Endothelial cell (in vitro differentiated cells): Measurements from ENCODE around the gene VAPA. TPM values are rescaled to one million over a fixed set of nuclear protein-coding genes. Genes with fewer than 3 reads are reported as not detected.

ENCODE experiments used
- DNase-seq: peaks from one replicate; pipeline ENCODE4 v3.0.0; 2021; ENCODE audit warnings: low spot score
- H3K27ac Mint-ChIP-seq: one replicate; pipeline ENCODE4 v1.8.0; 2021; ENCODE audit warnings: mixed read lengths, inconsistent platforms; ENCODE audit not compliant: unreplicated experiment
- H3K27me3 Mint-ChIP-seq: one replicate; pipeline ENCODE4 v1.8.0; 2021; ENCODE audit warnings: mild to moderate bottlenecking, moderate library complexity, mixed read lengths, inconsistent platforms; ENCODE audit not compliant: unreplicated experiment
- H3K36me3 Mint-ChIP-seq: one replicate; pipeline ENCODE4 v1.8.0; 2021; ENCODE audit warnings: mild to moderate bottlenecking, low read depth, mixed read lengths, inconsistent platforms; ENCODE audit not compliant: unreplicated experiment
- H3K4me1 Mint-ChIP-seq: one replicate; pipeline ENCODE4 v1.8.0; 2021; ENCODE audit warnings: mild to moderate bottlenecking, mixed read lengths, inconsistent platforms; ENCODE audit not compliant: unreplicated experiment
- H3K4me3 Mint-ChIP-seq: one replicate; pipeline ENCODE4 v1.8.0; 2021; ENCODE audit warnings: mild to moderate bottlenecking, mixed read lengths, inconsistent platforms; ENCODE audit not compliant: unreplicated experiment
- H3K9me3 Mint-ChIP-seq: one replicate; pipeline ENCODE4 v1.8.0; 2021; ENCODE audit warnings: mixed read lengths, inconsistent platforms; ENCODE audit not compliant: unreplicated experiment
- total RNA-seq: library from RNA; stranded (reverse); fragmentation: NEBNext Ultra II Directional; extraction: Animal tissue kit (Norgen Biotek cat#: 25700); gene quantifications from one replicate; pipeline ENCODE4 v1.2.1, GENCODE V29; 2021; ENCODE audit not compliant: unreplicated experiment
- TF ChIP-seq, protein P1 (sequence below): fragments of 200-600 bp; sonication (generic); IDR thresholded peaks from one replicate; pipeline ENCODE4 v1.5.0; 2021; ENCODE audit warnings: antibody characterized with exemption; ENCODE audit not compliant: unreplicated experiment

The VAPA gene
- total RNA-seq, 1 donor from 2014 or later = 180 TPM

- no peak overlapping the region for H3K4me3 Mint-ChIP-seq
- H3K27ac Mint-ChIP-seq = no peak overlapping the region
- H3K9me3 Mint-ChIP-seq = no peaks in the 10 kb centered on the region
- TF ChIP-seq, protein P1, sequence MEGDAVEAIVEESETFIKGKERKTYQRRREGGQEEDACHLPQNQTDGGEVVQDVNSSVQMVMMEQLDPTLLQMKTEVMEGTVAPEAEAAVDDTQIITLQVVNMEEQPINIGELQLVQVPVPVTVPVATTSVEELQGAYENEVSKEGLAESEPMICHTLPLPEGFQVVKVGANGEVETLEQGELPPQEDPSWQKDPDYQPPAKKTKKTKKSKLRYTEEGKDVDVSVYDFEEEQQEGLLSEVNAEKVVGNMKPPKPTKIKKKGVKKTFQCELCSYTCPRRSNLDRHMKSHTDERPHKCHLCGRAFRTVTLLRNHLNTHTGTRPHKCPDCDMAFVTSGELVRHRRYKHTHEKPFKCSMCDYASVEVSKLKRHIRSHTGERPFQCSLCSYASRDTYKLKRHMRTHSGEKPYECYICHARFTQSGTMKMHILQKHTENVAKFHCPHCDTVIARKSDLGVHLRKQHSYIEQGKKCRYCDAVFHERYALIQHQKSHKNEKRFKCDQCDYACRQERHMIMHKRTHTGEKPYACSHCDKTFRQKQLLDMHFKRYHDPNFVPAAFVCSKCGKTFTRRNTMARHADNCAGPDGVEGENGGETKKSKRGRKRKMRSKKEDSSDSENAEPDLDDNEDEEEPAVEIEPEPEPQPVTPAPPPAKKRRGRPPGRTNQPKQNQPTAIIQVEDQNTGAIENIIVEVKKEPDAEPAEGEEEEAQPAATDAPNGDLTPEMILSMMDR = no peak
- DNase-seq = no peak
- H3K4me1 Mint-ChIP-seq = peaks cover 7% of the 10 kb centered on the region
- H3K36me3 Mint-ChIP-seq = peaks cover 18% of the 10 kb centered on the region
- H3K27me3 Mint-ChIP-seq = peaks cover 4% of the 10 kb centered on the region
Observed at GRCh38 chr18:9934274-9934673, 20.5 kb downstream of the VAPA start.

DNA sequence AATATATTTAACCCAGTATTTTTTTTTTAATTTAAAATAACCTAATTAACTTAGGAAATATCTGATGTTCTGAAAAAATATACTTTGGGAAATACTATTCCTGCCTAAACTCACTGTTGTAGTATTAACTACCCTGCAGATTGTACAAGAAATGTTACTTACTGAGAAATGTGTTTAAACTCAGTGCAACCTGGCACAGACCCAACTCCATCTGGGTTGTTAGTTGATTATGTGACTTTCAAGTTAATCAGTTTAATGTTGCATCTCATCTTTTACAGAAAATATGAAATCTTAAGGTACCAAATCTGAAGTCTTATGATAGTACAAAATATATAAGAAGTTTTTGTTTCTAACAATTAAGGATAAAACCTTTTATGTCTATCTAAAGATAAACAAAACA lies 27.3 kb downstream of the VAPA start:
- H3K27ac Mint-ChIP-seq = no peak overlapping the region
- no peaks in the 10 kb centered on the region for H3K4me1 Mint-ChIP-seq
- no peak for DNase-seq
- peaks cover 2% of the 10 kb centered on the region for H3K27me3 Mint-ChIP-seq
- TF ChIP-seq, protein P1 = no peak
- no peaks in the 10 kb centered on the region for H3K9me3 Mint-ChIP-seq
- H3K36me3 Mint-ChIP-seq = peaks cover 23% of the 10 kb centered on the region
- no peak overlapping the region for H3K4me3 Mint-ChIP-seq

DNA sequence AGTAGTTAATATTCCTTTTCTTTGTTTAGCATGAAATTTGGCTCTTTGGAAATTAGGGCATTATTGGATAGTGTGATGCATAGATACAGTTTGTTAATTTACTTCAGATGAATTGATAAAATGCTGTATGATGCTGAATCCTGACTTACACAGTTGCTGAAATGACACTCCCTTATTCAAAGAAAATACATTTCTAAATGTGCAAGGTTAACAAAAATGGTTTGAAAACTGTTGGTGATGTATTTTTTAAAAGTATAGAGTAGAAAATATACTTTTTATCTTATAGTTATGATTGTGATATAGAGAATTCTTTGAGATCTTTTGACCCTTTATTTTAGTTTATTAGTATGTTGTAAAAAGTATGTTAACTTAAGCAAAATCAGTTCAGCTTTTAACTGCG lies 27.8 kb downstream of the VAPA start:
- peaks cover 20% of the 10 kb centered on the region for H3K36me3 Mint-ChIP-seq
- no peak overlapping the region for H3K27ac Mint-ChIP-seq
- H3K27me3 Mint-ChIP-seq = no peaks in the 10 kb centered on the region
- no peaks in the 10 kb centered on the region for H3K4me1 Mint-ChIP-seq
- no peaks in the 10 kb centered on the region for H3K9me3 Mint-ChIP-seq
- no peak for DNase-seq
- TF ChIP-seq, protein P1 = no peak
- H3K4me3 Mint-ChIP-seq = no peak overlapping the region

DNA sequence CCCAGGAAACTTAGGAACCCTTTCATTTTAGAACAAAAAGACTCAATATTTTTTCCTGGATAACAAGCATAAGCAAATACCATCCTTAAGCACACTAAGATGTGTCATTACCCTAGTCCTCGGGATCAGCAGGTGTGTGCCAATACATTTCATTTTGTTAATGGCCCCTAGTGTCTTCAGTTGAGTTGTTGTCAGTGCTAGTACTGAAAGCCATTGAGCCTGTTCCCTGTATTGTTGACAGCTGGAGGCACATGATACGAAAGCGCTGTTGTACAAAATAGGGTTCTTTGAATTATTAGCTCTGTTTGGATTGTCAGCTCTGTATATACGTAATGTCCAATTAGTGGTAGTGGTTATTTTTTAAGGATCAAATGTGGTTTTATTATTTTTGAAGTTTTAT lies 29.5 kb downstream of the VAPA start:
- Mint-ChIP-seq H3K4me1 (no peaks in the 10 kb centered on the region), H3K4me3 (no peak overlapping the region), H3K36me3 (peaks cover 12% of the 10 kb centered on the region), H3K9me3 (no peaks in the 10 kb centered on the region), H3K27me3 (no peaks in the 10 kb centered on the region), H3K27ac (no peak overlapping the region)
- DNase-seq = no peak
- TF ChIP-seq, protein P1 = no peak

GRCh38 chr18:9944805-9945204 lies 31.0 kb downstream of the VAPA start:
- Mint-ChIP-seq H3K27ac (no peak overlapping the region), H3K36me3 (peaks cover 12% of the 10 kb centered on the region), H3K4me1 (no peaks in the 10 kb centered on the region), H3K27me3 (no peaks in the 10 kb centered on the region), H3K9me3 (no peaks in the 10 kb centered on the region), H3K4me3 (no peak overlapping the region)
- TF ChIP-seq, protein P1 = no peak
- DNase-seq = no peak
